DLD1 (cell line): Measurements from ENCODE around the gene INO80E.

Experiments used
- in situ Hi-C: cut with HindIII; loops from 2 replicates; pipeline ENCODE4 v1.10.0; 2017; ENCODE audit warnings: low sequenced_read_pairs

Gene INO80E

GRCh38 chr16:29975134-29975538 lies 20.9 kb upstream of the INO80E start:
- in situ Hi-C loops: no loop called here

GRCh38 chr16:29975811-29976511 lies 20.1 kb upstream of the INO80E start:
- in situ Hi-C loops: no loop called here

- in situ Hi-C loops: no loop called here
Observed at GRCh38 chr16:29977063-29977825, 18.8 kb upstream of the INO80E start.

- in situ Hi-C loops: no loop called here
Observed at GRCh38 chr16:29978081-29978480, 18.0 kb upstream of the INO80E start.

- in situ Hi-C loops: no loop called here
Observed at GRCh38 chr16:29978564-29979270, 17.3 kb upstream of the INO80E start.

- in situ Hi-C loops: no loop called here
Observed at GRCh38 chr16:29982560-29983419, 13.3 kb upstream of the INO80E start.

GRCh38 chr16:29983420-29984136 lies 12.5 kb upstream of the INO80E start:
- in situ Hi-C loops: no loop called here

- in situ Hi-C loops: no loop called here
Observed at GRCh38 chr16:29984137-29984763, 11.8 kb upstream of the INO80E start.

- in situ Hi-C loops: no loop called here
Observed at GRCh38 chr16:29984764-29985147, 11.3 kb upstream of the INO80E start.

- in situ Hi-C loops: no loop called here
Observed at GRCh38 chr16:29985271-29985811, 10.7 kb upstream of the INO80E start.

GRCh38 chr16:29986231-29986630 lies 9.8 kb upstream of the INO80E start:
- in situ Hi-C loops: no loop called here

- in situ Hi-C loops: no loop called here
Observed at GRCh38 chr16:29986931-29987330, 9.1 kb upstream of the INO80E start.

GRCh38 chr16:29987371-29988085 lies 8.5 kb upstream of the INO80E start:
- in situ Hi-C loops: no loop called here

- in situ Hi-C loops: no loop called here
Observed at GRCh38 chr16:29988346-29989075, 7.5 kb upstream of the INO80E start.

- in situ Hi-C loops: no loop called here
Observed at GRCh38 chr16:29989111-29989858, 6.8 kb upstream of the INO80E start.

GRCh38 chr16:29990034-29990433 lies 6.0 kb upstream of the INO80E start:
- in situ Hi-C loops: no loop called here

- in situ Hi-C loops: no loop called here
Observed at GRCh38 chr16:29990883-29991570, 5.0 kb upstream of the INO80E start.
